ENCODE data around the gene P3H2. TPM values are rescaled to one million over a fixed set of nuclear protein-coding genes. Genes with fewer than 3 reads are reported as not detected.

The P3H2 gene
- total and polyA plus RNA-seq, 8 donors = 1.4 to 46.1 (median 20.3) TPM

GRCh38 chr3:190000861-190001196 is 119.9 kb downstream of the P3H2 start:
- intact Hi-C loops (cut with DNase I; ENCODE audit: low total_unique reads) = no loop called here
- H3K9me3 ChIP-seq = no peaks in the 10 kb centered on the region
- no peak overlapping the region for H3K27ac ChIP-seq
- no peaks in the 10 kb centered on the region for H3K36me3 ChIP-seq
- H3K4me1 ChIP-seq = peaks cover 0 to 13% (median 0%) of the 10 kb centered on the region in 4 donors
- no peaks in the 10 kb centered on the region for H3K27me3 ChIP-seq
- WGBS, 5 donors = 85 to 91% (median 88%) methylated on average over 5 of the region's 5 CpGs
- TF ChIP-seq POLR2A (IDR thresholded peaks at IDR 0.05) (no peak), POLR2AphosphoS5 (IDR thresholded peaks at IDR 0.05) (no peak), EP300 (IDR thresholded peaks at IDR 0.05) (no peak), CTCF (IDR thresholded peaks at IDR 0.05) (no peak)
- no peak overlapping the region for H3K4me3 ChIP-seq
- no peak for DNase-seq

- H3K27me3 ChIP-seq = no peaks in the 10 kb centered on the region
- 52 to 67% (median 61%) methylated on average over 4 of the region's 4 CpGs for WGBS, 5 donors
- no peaks in the 10 kb centered on the region for H3K36me3 ChIP-seq
- no peak overlapping the region for H3K4me3 ChIP-seq
- no peak for DNase-seq
- H3K9me3 ChIP-seq = no peaks in the 10 kb centered on the region
- intact Hi-C loops (cut with DNase I; ENCODE audit: low total_unique reads) = no loop called here
- H3K27ac ChIP-seq = no peak overlapping the region
- TF ChIP-seq CTCF (IDR thresholded peaks at IDR 0.05) = no peak
- TF ChIP-seq POLR2AphosphoS5 (IDR thresholded peaks at IDR 0.05) = no peak
- TF ChIP-seq POLR2A (IDR thresholded peaks at IDR 0.05) = no peak
- no peak for TF ChIP-seq EP300 (IDR thresholded peaks at IDR 0.05)
- peaks cover 0 to 13% (median 0%) of the 10 kb centered on the region in 4 donors for H3K4me1 ChIP-seq
Observed at GRCh38 chr3:190000187-190000860, 120.4 kb downstream of the P3H2 start.

- no peak for DNase-seq
Observed at GRCh38 chr3:189999718-190000117, 121.0 kb downstream of the P3H2 start.

GRCh38 chr3:189995129-189995528 is 125.6 kb downstream of the P3H2 start:
- Histone ChIP-seq H3K4me1 (no peaks in the 10 kb centered on the region), H3K9me3 (no peaks in the 10 kb centered on the region), H3K36me3 (no peaks in the 10 kb centered on the region), H3K27ac (no peak overlapping the region), H3K27me3 (no peaks in the 10 kb centered on the region), H3K4me3 (no peak overlapping the region)
- no peak for TF ChIP-seq POLR2A (IDR thresholded peaks at IDR 0.05)
- no peak for TF ChIP-seq EP300 (IDR thresholded peaks at IDR 0.05)
- TF ChIP-seq CTCF (IDR thresholded peaks at IDR 0.05) = no peak
- TF ChIP-seq POLR2AphosphoS5 (IDR thresholded peaks at IDR 0.05) = no peak
- 80 to 85% (median 83%) methylated on average over 3 of the region's 3 CpGs for WGBS, 5 donors
- intact Hi-C loops (cut with DNase I; ENCODE audit: low total_unique reads) = no loop called here
- no peak for DNase-seq

More at GRCh38 chr3:189999718-190000117, 121.0 kb downstream of the P3H2 start:
- H3K9me3 ChIP-seq = no peaks in the 10 kb centered on the region
- no peaks in the 10 kb centered on the region for H3K27me3 ChIP-seq
- no peak overlapping the region for H3K27ac ChIP-seq
- no peak overlapping the region for H3K4me3 ChIP-seq
- TF ChIP-seq POLR2AphosphoS5 (IDR thresholded peaks at IDR 0.05) (no peak), CTCF (IDR thresholded peaks at IDR 0.05) (no peak), POLR2A (IDR thresholded peaks at IDR 0.05) (no peak), EP300 (IDR thresholded peaks at IDR 0.05) (no peak)
- no peaks in the 10 kb centered on the region for H3K36me3 ChIP-seq
- 59 to 82% (median 68%) methylated on average over 4 of the region's 4 CpGs for WGBS, 5 donors
- H3K4me1 ChIP-seq = peaks cover 0 to 8% (median 0%) of the 10 kb centered on the region in 4 donors
- intact Hi-C loops (cut with DNase I; ENCODE audit: low total_unique reads) = no loop called here

Data from stomach (tissue), 9 donors.